OCI-LY7 (cell line): ENCODE measurements around the gene PAK3.

ENCODE experiments used
- CTCF ChIP-seq: fragments of 200-600 bp; sonication (generic); conservative IDR thresholded peaks from 2 replicates; pipeline ENCODE4 v1.5.1; 2014; ENCODE audit warnings: mild to moderate bottlenecking, antibody characterized with exemption, low read length, moderate library complexity, mixed read lengths
- EZH2phosphoT487 ChIP-seq: fragments of 200-600 bp; sonication (generic); IDR thresholded peaks from 2 replicates; pipeline ENCODE4 v1.6.1; 2018; ENCODE audit warnings: low read depth, borderline replicate concordance, mild to moderate bottlenecking, mixed run types, antibody characterized with exemption, low read length, moderate library complexity, mixed read lengths

- no peak for TF ChIP-seq CTCF
- TF ChIP-seq EZH2phosphoT487 = no peak
Observed at GRCh38 chrX:111101580-111101979, 5.6 kb downstream of the PAK3 start.
